A549 (cell line): ENCODE results near the gene WT1.

Source experiments
- CEBPB ChIP-seq, 2 experiments: fragments of >200 bp in 1 of 2; sonication (Bioruptor Twin) in 1 of 2; formaldehyde crosslinking in 1 of 2; IDR thresholded peaks; 2 replicates each; pipeline ENCODE4 v1.6.1; 2012 to 2016
- EP300 ChIP-seq, 2 experiments: fragments of >200 bp; sonication (Bioruptor Twin); formaldehyde crosslinking; IDR thresholded peaks; 2 replicates in 1 of 2; 3 replicates in 1 of 2; pipeline ENCODE4 v1.6.1; 2016 to 2017

DNA sequence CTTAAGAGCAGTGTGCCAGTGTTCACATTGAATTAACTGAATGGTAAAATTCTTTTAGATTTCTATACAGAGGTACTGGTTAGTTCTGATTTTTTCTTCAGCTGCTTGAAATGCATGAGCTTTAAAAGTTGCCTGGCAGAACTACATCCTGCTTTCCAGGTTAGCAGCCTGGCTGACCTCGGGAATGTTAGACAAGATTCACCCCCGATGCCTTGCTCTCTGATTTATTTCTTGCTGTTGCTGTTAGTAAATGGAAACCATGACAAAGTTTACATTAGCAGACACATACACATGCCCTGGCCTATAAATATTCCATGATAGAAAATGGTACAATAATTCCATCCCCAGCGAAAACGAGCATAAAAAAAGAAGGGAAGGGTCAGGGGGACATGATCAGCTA is 47.0 kb downstream of the WT1 start:
- TF ChIP-seq CEBPB (IDR thresholded peaks at IDR 0.05) (no peak), EP300 (IDR thresholded peaks at IDR 0.05) (no peak)
